ENCODE measurements around the gene LARP1B. TPM values are rescaled to one million over a fixed set of nuclear protein-coding genes. Genes with fewer than 3 reads are reported as not detected.

The LARP1B gene
- total and polyA plus RNA-seq, 11 donors: 12.8 to 31.3 (median 18.0) TPM

- no peak overlapping the region for H3K27ac ChIP-seq
- whole genome bisulfite sequencing, 4 donors: 87 to 98% (median 95%) methylated on average over 2 of the region's 2 CpGs
- no peaks in the 10 kb centered on the region for H3K27me3 ChIP-seq
- intact Hi-C loops (cut with DNase I): no loop called here
- TF ChIP-seq, protein P1, sequence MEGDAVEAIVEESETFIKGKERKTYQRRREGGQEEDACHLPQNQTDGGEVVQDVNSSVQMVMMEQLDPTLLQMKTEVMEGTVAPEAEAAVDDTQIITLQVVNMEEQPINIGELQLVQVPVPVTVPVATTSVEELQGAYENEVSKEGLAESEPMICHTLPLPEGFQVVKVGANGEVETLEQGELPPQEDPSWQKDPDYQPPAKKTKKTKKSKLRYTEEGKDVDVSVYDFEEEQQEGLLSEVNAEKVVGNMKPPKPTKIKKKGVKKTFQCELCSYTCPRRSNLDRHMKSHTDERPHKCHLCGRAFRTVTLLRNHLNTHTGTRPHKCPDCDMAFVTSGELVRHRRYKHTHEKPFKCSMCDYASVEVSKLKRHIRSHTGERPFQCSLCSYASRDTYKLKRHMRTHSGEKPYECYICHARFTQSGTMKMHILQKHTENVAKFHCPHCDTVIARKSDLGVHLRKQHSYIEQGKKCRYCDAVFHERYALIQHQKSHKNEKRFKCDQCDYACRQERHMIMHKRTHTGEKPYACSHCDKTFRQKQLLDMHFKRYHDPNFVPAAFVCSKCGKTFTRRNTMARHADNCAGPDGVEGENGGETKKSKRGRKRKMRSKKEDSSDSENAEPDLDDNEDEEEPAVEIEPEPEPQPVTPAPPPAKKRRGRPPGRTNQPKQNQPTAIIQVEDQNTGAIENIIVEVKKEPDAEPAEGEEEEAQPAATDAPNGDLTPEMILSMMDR (IDR thresholded peaks at IDR 0.05): no peak
- TF ChIP-seq POLR2A (IDR thresholded peaks at IDR 0.05): no peak
- peaks cover 0 to 7% (median 0%) of the 10 kb centered on the region in 12 donors for H3K9me3 ChIP-seq
- ATAC-seq (no peak), DNase-seq (no peak)
- H3K4me3 ChIP-seq: no peak overlapping the region
- peaks cover 0 to 6% (median 0%) of the 10 kb centered on the region in 9 donors for H3K36me3 ChIP-seq
- peaks cover 0 to 13% (median 7%) of the 10 kb centered on the region in 12 donors for H3K4me1 ChIP-seq
These were observed 97.8 kb downstream of the LARP1B start for GRCh38 chr4:128158894-128159293.

DNA sequence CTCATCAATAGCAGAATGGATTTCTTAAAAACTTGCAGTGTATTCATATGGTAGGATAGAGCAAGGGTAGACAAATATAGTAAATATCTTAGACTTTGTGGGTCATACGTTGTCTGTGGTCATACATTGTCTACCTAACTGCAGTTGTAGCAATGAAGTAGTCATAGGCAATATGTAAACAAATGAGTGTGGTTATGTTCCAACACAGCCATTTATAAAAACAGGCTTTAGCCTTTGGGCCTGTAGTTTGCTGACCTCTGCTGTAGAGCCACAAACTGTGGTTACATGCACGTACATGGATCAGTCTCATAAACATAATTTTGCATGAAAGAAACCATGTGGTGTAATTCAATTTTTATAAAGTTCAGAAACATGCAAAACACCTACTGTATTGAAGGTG is 98.9 kb downstream of the LARP1B start:
- Histone ChIP-seq H3K9me3 (peaks cover 0 to 7% (median 0%) of the 10 kb centered on the region in 12 donors), H3K27ac (no peak overlapping the region), H3K4me1 (peaks cover 0 to 13% (median 3%) of the 10 kb centered on the region in 12 donors), H3K36me3 (peaks cover 0 to 6% (median 0%) of the 10 kb centered on the region in 9 donors), H3K4me3 (no peak overlapping the region), H3K27me3 (no peaks in the 10 kb centered on the region)
- DNase-seq: no peak
- TF ChIP-seq, protein P1 (IDR thresholded peaks at IDR 0.05): peak in 1 of 12 donors; percentile 11
- no peak for TF ChIP-seq POLR2A (IDR thresholded peaks at IDR 0.05)
- intact Hi-C loops (cut with DNase I): loop anchor here in 1 of 10 donors (5.0 kb wide), 1 partner anchor 98 kb away; the partner anchor contains the start of gene LARP1B
- ATAC-seq: no peak
- 69 to 87% (median 74%) methylated on average over 2 of the region's 2 CpGs for WGBS, 4 donors

DNA sequence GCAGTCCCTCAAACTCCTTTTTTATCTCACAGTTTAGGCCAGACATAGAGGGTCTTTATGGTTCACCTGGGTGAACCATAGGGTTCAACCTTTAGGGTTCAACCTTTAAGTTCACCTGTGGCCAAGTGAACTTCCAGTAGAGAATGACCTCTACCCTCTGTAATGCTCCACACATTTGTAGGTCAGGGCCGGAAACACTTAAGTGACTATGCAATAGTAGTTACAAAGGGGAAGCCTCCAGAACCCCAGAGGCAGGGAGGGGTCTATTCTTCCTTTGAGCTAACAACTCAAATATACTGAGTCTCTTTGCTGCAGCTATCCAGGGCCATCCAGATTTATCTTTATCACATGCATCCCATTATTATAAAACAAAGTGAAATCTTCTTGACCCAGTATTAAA is 100.0 kb downstream of the LARP1B start:
- ATAC-seq (peak in 1 of 4 donors; percentile 13), DNase-seq (no peak)
- Histone ChIP-seq H3K4me3 (no peak overlapping the region), H3K4me1 (peaks cover 0 to 13% (median 3%) of the 10 kb centered on the region in 12 donors), H3K27me3 (no peaks in the 10 kb centered on the region), H3K27ac (no peak overlapping the region), H3K36me3 (peaks cover 0 to under 1% (median 0%) of the 10 kb centered on the region in 9 donors), H3K9me3 (peaks cover 0 to 7% (median 0%) of the 10 kb centered on the region in 12 donors)
- intact Hi-C loops (cut with DNase I): loop anchor here in 1 of 10 donors (5.0 kb wide), 1 partner anchor 99 kb away; the partner anchor contains the start of gene LARP1B
- TF ChIP-seq, protein P1 (IDR thresholded peaks at IDR 0.05): no peak
- no peak for TF ChIP-seq POLR2A (IDR thresholded peaks at IDR 0.05)
- 75 to 94% (median 79%) methylated on average over 1 of the region's 1 CpG for WGBS, 4 donors

DNA sequence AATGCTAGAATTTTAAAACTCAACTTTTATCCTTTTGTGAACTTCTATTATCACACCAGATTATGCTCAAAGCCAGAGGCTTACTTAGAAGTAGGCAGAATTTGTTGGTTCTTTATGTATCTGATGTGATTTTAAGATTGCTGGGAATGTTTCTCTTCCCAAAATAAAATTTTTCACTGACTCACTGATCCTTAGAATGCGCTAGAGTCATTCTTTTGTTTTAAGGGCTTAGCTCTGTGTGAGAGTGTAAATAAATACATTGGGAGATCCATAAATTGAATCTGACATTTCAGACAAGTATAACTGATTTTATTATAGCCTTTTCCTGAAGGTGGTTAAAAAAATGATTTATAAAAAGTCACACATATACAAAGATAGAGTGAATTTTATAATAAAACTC is 101.3 kb downstream of the LARP1B start:
- ATAC-seq (no peak), DNase-seq (no peak)
- Histone ChIP-seq H3K27me3 (no peaks in the 10 kb centered on the region), H3K4me3 (no peak overlapping the region), H3K9me3 (no peaks in the 10 kb centered on the region), H3K27ac (no peak overlapping the region), H3K4me1 (peaks cover 0 to 13% (median 3%) of the 10 kb centered on the region in 12 donors), H3K36me3 (no peaks in the 10 kb centered on the region)
- no peak for TF ChIP-seq POLR2A (IDR thresholded peaks at IDR 0.05)
- TF ChIP-seq, protein P1 (IDR thresholded peaks at IDR 0.05): no peak
- intact Hi-C loops (cut with DNase I): loop anchor here in 1 of 10 donors (5.0 kb wide), 1 partner anchor 100 kb away; the partner anchor contains the start of gene LARP1B
- 87 to 98% (median 97%) methylated on average over 1 of the region's 1 CpG for WGBS, 4 donors

Measured in heart left ventricle (tissue), 16 donors.